ENCODE data around the gene LGALS12. TPM values are rescaled to one million over a fixed set of nuclear protein-coding genes. Genes with fewer than 3 reads are reported as not detected.

LGALS12 gene
- total and polyA plus RNA-seq, 2 of the 13 experiments (the other 11 are each of a cell fraction or from before 2014, with no cell fraction given) = not detected

DNA sequence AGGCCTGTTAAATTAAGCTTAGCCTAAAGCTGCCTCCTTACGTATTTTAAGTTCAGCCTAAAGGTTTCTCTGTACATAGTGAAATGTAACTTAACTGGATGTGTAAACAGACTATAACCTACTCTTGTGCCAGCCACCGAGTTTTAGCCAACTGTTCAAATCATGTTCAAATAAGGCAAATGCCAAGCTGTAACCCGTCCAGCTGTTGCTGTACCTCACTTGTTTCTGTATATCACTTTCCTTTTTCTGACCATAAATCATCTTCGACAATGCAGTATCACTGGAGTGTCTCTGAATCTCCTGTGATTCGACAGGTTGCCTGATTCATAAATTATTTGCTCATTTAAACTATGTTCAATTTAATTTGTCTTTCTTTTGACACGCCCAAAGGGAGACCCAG is 10.9 kb upstream of the LGALS12 start (continued):
- TF ChIP-seq, protein P1, sequence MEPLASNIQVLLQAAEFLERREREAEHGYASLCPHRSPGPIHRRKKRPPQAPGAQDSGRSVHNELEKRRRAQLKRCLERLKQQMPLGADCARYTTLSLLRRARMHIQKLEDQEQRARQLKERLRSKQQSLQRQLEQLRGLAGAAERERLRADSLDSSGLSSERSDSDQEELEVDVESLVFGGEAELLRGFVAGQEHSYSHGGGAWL (CRISPR knock-in tag; IDR thresholded peaks at IDR 0.05) = no peak

DNA sequence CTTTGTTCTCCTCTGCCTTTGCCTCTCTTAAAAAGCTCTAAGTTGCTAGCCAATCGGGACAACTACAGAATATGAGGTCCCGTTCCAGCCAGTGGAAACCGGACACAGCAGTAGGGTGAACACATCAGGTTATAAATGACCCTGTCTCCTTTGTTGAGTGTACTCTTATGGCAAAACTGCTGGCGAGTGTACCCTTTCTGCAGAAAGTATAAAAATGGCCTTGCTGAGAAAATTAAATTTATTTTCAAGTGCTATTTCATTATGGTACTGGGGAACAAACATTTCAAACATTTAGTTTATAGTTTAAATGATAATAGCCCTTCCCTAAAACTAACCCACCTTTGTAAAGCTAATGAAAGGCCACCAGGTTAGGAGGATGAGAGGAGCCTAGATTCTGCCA is 6.0 kb upstream of the LGALS12 start:
- POLR2A ChIA-PET = no interaction called here
- Histone ChIP-seq H3K79me2 (ENCODE audit: insufficient read depth, low read length) (no peaks in the 10 kb centered on the region), H3K27me3 (ENCODE audit: control insufficient read depth in 1 of 2, insufficient read depth in 2 of 2, low read length in 2 of 2) (peaks cover 0 to 6% of the 10 kb centered on the region in 2 experiments; a peak in 1 of 5 replicates), H3K27ac (ENCODE audit: extremely low read length, insufficient read depth, low read length) (no peak overlapping the region), H3K36me3 (replicated peaks in 1 of 2; ENCODE audit: control insufficient read depth in 1 of 2, insufficient read depth in 2 of 2, low read length in 2 of 2) (no peaks in the 10 kb centered on the region), H3K4me2 (ENCODE audit: low read depth, low read length) (no peak overlapping the region), H3K4me3 (replicated peaks in 1 of 3; ENCODE audit: insufficient read depth in 1 of 3, low read depth in 2 of 3, low read length in 3 of 3) (no peak overlapping the region), H3K4me1 (ENCODE audit: insufficient read depth, low read length) (no peaks in the 10 kb centered on the region), H3K9me3 (ENCODE audit: low read length) (peaks cover 11% of the 10 kb centered on the region; the same call in 1 of the 2 replicates), H2AFZ (ENCODE audit: low read length) (no peak overlapping the region), H3K9ac (ENCODE audit: insufficient read depth, low read depth, low read length) (no peak overlapping the region), H4K20me1 (ENCODE audit: insufficient read depth, low read length) (no peaks in the 10 kb centered on the region)
- in situ Hi-C loops (cut with HindIII; ENCODE audit: extremely low pct_ligation_motif_present, low pct_unique_long_range_greater_than_20kb) = loop anchor here (25.0 kb wide), 1 partner anchor 237 kb away; no protein-coding TSS in a partner anchor
- FAIRE-seq (no peak), ATAC-seq (no peak), DNase-seq (ENCODE audit: low spot score) (no peak)
- TF ChIP-seq TCF7 (IDR thresholded peaks at IDR 0.05; ENCODE audit: low read depth) (no peak), ZNF207 (IDR thresholded peaks at IDR 0.05; ENCODE audit: borderline replicate concordance) (no peak), CHD4 (IDR thresholded peaks at IDR 0.05; ENCODE audit: borderline replicate concordance, low read length) (no peak), BHLHE40 (IDR thresholded peaks at IDR 0.05; ENCODE audit: low read length) (no peak), ZC3H4 (CRISPR knock-in tag; IDR thresholded peaks at IDR 0.05; ENCODE audit: borderline replicate concordance) (no peak), ZNF674 (CRISPR knock-in tag; IDR thresholded peaks at IDR 0.05; ENCODE audit: low read depth) (no peak), ZNF121 (CRISPR knock-in tag; IDR thresholded peaks at IDR 0.05) (no peak), KDM1A (CRISPR knock-in tag; IDR thresholded peaks at IDR 0.05) (no peak), ZNF619 (CRISPR knock-in tag; IDR thresholded peaks at IDR 0.05) (no peak), GLMP (CRISPR knock-in tag; IDR thresholded peaks at IDR 0.05; ENCODE audit: borderline replicate concordance) (no peak), ZNF326 (CRISPR knock-in tag; IDR thresholded peaks at IDR 0.05; ENCODE audit: borderline replicate concordance) (no peak)
- TF ChIP-seq, protein P2, sequence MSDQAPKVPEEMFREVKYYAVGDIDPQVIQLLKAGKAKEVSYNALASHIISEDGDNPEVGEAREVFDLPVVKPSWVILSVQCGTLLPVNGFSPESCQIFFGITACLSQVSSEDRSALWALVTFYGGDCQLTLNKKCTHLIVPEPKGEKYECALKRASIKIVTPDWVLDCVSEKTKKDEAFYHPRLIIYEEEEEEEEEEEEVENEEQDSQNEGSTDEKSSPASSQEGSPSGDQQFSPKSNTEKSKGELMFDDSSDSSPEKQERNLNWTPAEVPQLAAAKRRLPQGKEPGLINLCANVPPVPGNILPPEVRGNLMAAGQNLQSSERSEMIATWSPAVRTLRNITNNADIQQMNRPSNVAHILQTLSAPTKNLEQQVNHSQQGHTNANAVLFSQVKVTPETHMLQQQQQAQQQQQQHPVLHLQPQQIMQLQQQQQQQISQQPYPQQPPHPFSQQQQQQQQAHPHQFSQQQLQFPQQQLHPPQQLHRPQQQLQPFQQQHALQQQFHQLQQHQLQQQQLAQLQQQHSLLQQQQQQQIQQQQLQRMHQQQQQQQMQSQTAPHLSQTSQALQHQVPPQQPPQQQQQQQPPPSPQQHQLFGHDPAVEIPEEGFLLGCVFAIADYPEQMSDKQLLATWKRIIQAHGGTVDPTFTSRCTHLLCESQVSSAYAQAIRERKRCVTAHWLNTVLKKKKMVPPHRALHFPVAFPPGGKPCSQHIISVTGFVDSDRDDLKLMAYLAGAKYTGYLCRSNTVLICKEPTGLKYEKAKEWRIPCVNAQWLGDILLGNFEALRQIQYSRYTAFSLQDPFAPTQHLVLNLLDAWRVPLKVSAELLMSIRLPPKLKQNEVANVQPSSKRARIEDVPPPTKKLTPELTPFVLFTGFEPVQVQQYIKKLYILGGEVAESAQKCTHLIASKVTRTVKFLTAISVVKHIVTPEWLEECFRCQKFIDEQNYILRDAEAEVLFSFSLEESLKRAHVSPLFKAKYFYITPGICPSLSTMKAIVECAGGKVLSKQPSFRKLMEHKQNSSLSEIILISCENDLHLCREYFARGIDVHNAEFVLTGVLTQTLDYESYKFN (CRISPR knock-in tag; conservative IDR thresholded peaks at IDR 0.05) = no peak
- no TSS peak for BruUV-seq (replicated peaks)
- intact Hi-C loops (cut with micrococcal nuclease; ENCODE audit: unreplicated experiment) = no loop called here
- 64% methylated on average over 4 of the region's 4 CpGs for WGBS (ENCODE audit: low lambda C conversion rate)
- CTCF ChIA-PET (ENCODE audit: low intra/inter-chr PET ratio, low total read pairs) = no interaction called here
